8988T (cell line): ENCODE data around the gene MAGEH1.

Source experiments
- DNase-seq: peaks from one replicate; pipeline ENCODE4 v3.0.0; 2011

MAGEH1 gene

DNA sequence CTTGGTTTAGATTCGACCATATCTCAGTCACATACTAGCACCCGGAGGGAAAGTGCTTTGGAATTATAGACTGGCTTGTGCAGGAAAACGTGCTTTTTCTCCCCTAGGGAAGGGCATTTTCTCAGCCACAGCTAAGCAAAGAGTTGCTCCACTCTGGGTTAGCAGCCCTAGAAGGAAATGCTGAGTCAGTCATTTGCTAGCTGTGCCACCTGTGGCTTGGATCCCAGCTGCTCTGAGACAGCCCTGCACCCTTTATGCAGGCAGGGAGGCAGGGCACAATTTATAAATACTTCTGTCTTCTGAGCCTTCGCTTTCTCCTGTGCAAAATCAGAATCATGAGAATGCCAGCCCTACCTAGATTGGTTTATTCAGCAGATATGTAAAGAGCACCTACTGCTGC, 39.0 kb downstream of the MAGEH1 start:
- DNase-seq: no peak
